MCF 10A (cell line): ENCODE measurements around the gene SLC10A1. TPM values are rescaled to one million over a fixed set of nuclear protein-coding genes. Genes with fewer than 3 reads are reported as not detected.

Experiments
- BruUV-seq: library from RNA; stranded (reverse); fragments of 400-500 nt; replicated peaks from 2 replicates; lab custom pipeline; 2021; lab: Mats Ljungman, UMichigan
- CTCF ChIA-PET: fragments of 300-600 bp; sonication (Branson Sonifier 250); formaldehyde crosslinking; extraction: SDS; loops from one replicate; lab custom pipeline; 2021; ENCODE audit warnings: antibody characterized with exemption, inconsistent platforms; lab: Yijun Ruan, JAX
- POLR2A ChIA-PET: fragments of 300-600, 350-650 bp; sonication (Branson Sonifier 250); formaldehyde crosslinking; extraction: SDS; loops from one replicate; lab custom pipeline; 2020; ENCODE audit warnings: antibody characterized with exemption, inconsistent platforms; lab: Yijun Ruan, JAX
- DNase-seq: peaks from one replicate; pipeline ENCODE4 v3.0.0-alpha.2; 2018; ENCODE audit not compliant: unreplicated experiment
- H3K27ac Mint-ChIP-seq: one replicate; pipeline ENCODE4 v1.8.0; 2022; ENCODE audit warnings: mild to moderate bottlenecking, low read depth, mixed read lengths; ENCODE audit not compliant: unreplicated experiment
- H3K27me3 Mint-ChIP-seq: one replicate; pipeline ENCODE4 v1.8.0; 2022; ENCODE audit warnings: mixed read lengths; ENCODE audit not compliant: insufficient read depth, unreplicated experiment
- H3K36me3 Mint-ChIP-seq: one replicate; pipeline ENCODE4 v1.8.0; 2022; ENCODE audit warnings: mild to moderate bottlenecking, moderate library complexity, mixed read lengths; ENCODE audit not compliant: insufficient read depth, unreplicated experiment
- H3K4me1 Mint-ChIP-seq: one replicate; pipeline ENCODE4 v1.8.0; 2022; ENCODE audit warnings: mixed read lengths; ENCODE audit not compliant: insufficient read depth, unreplicated experiment
- H3K4me3 Mint-ChIP-seq: one replicate; pipeline ENCODE4 v1.8.0; 2022; ENCODE audit warnings: mild to moderate bottlenecking, moderate library complexity, mixed read lengths; ENCODE audit not compliant: unreplicated experiment
- H3K9me3 Mint-ChIP-seq: one replicate; pipeline ENCODE4 v1.8.0; 2022; ENCODE audit warnings: mixed read lengths; ENCODE audit not compliant: unreplicated experiment
- CTCF ChIP-seq: fragments of 200-600 bp; IDR thresholded peaks from one replicate; pipeline ENCODE4 v1.8.0; 2022; ENCODE audit warnings: antibody characterized with exemption, mild to moderate bottlenecking; ENCODE audit not compliant: unreplicated experiment
- intact Hi-C: fragments of 100-400 bp; cut with micrococcal nuclease; formaldehyde crosslinking; loops from 2 replicates; pipeline ENCODE4 v1.14.1; 2022
- total RNA-seq: library from RNA; stranded (reverse); gene quantifications from 2 replicates; pipeline ENCODE4 v1.2.3, GENCODE V29; 2022

SLC10A1 gene
- total RNA-seq, 1 experiment from 2014 or later = not detected

GRCh38 chr14:69727860-69728259 is 69.2 kb downstream of the SLC10A1 start:
- Mint-ChIP-seq H3K36me3 (no peaks in the 10 kb centered on the region), H3K4me3 (no peak overlapping the region), H3K9me3 (no peaks in the 10 kb centered on the region), H3K27ac (no peak overlapping the region), H3K27me3 (no peaks in the 10 kb centered on the region), H3K4me1 (peaks cover 6% of the 10 kb centered on the region)
- intact Hi-C loops = loop anchor here (1.0 to 2.0 kb wide), 3 partner anchors 125 to 193 kb away; no protein-coding TSS in a partner anchor
- no peak for TF ChIP-seq CTCF
- DNase-seq = no peak
- BruUV-seq = no TSS peak
- ChIA-PET CTCF (interaction anchor here (0.6 to 7.9 kb wide), 21 partner anchors 9 to 461 kb away, joined by 3 to 127 read pairs (median 5); partner anchors contain the start of gene CCDC177), POLR2A (interaction anchor here (0.9 to 2.0 kb wide), 2 partner anchors 115 to 143 kb away, joined by 3 to 5 read pairs; no protein-coding TSS in a partner anchor)

- Mint-ChIP-seq H3K4me1 (peaks cover 6% of the 10 kb centered on the region), H3K4me3 (peak overlapping the region; percentile 59), H3K36me3 (no peaks in the 10 kb centered on the region)
Measured at GRCh38 chr14:69726761-69727511, 70.1 kb downstream of the SLC10A1 start.

More at GRCh38 chr14:69726761-69727511, 70.1 kb downstream of the SLC10A1 start:
- POLR2A ChIA-PET = interaction anchor here (0.6 to 2.0 kb wide), 3 partner anchors 114 to 142 kb away, joined by 3 to 5 read pairs (median 3); no protein-coding TSS in a partner anchor
- no peak overlapping the region for H3K27ac Mint-ChIP-seq
- no peaks in the 10 kb centered on the region for H3K9me3 Mint-ChIP-seq
- intact Hi-C loops = loop anchor here (1.0 to 2.0 kb wide), 3 partner anchors 124 to 192 kb away; no protein-coding TSS in a partner anchor
- CTCF ChIA-PET = interaction anchor here (0.6 to 7.9 kb wide), 38 partner anchors 8 to 1562 kb away, joined by 3 to 127 read pairs (median 4); partner anchors contain the start of gene CCDC177
- H3K27me3 Mint-ChIP-seq = no peaks in the 10 kb centered on the region
- DNase-seq = peak; percentile 79
- peak; percentile 94 for TF ChIP-seq CTCF
- no TSS peak for BruUV-seq

Other genes starting within 250 kb of the SLC10A1 start
- not detected in 2 replicates for gene CCDC177, start 222.4 kb downstream of the SLC10A1 start, total RNA-seq
- 27.7 and 32.1 TPM in 2 replicates for gene SUSD6, start 185.6 kb downstream of the SLC10A1 start, total RNA-seq
- 281 and 316 TPM in 2 replicates for gene SRSF5, start 30.1 kb downstream of the SLC10A1 start, total RNA-seq
- gene SMOC1, start 82.2 kb upstream of the SLC10A1 start, total RNA-seq = 22.9 and 23.6 TPM in 2 replicates